DMS114 treated with DMSO at 0.1 percent for 48 hours (cell line): ENCODE data around the gene NOSIP.

ENCODE experiments used
- DNase-seq: peaks from one replicate; lab custom pipeline; 2025; ENCODE audit not compliant: unreplicated experiment; lab: John Stamatoyannopoulos, UW

Gene NOSIP

DNA sequence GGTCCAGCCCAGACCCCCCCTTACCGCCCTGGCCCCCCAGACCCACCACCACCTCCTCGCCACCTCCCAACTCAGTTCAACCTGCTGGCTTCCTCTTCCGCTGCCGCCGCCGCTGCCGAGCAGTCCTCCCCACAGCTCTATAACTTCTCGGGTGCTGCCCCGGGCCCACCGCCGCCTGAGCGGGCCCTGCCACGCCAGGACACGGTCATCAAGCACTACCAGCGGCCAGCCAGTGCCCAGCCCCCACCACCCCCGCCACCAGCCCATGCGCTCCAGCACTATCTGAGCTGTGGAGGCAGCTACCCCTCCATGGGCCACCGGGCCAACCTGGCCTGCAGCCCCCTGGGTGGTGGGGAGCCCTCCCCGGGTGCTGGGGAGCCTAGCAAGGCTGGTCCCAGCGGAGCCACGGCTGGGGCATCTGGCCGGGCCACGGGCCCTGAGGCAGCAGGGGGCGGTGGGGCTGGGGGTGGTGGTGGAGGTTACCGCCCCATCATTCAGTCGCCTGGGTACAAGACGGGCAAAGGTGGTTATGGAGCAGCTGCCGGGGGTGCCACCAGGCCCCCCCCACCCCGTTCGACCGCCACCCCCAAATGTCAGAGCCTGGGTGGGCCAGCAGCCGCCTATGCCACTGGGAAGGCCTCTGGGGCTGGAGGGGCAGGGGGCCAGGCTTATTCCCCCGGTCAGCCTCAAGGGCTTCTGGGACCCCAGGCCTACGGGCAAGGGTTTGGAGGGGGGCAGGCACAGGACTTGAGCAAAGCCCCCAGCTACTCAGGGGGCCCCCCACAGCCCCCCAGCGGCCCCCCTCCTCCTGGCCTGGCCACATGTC, 14.8 kb upstream of the NOSIP start:
- no peak for DNase-seq

DNA sequence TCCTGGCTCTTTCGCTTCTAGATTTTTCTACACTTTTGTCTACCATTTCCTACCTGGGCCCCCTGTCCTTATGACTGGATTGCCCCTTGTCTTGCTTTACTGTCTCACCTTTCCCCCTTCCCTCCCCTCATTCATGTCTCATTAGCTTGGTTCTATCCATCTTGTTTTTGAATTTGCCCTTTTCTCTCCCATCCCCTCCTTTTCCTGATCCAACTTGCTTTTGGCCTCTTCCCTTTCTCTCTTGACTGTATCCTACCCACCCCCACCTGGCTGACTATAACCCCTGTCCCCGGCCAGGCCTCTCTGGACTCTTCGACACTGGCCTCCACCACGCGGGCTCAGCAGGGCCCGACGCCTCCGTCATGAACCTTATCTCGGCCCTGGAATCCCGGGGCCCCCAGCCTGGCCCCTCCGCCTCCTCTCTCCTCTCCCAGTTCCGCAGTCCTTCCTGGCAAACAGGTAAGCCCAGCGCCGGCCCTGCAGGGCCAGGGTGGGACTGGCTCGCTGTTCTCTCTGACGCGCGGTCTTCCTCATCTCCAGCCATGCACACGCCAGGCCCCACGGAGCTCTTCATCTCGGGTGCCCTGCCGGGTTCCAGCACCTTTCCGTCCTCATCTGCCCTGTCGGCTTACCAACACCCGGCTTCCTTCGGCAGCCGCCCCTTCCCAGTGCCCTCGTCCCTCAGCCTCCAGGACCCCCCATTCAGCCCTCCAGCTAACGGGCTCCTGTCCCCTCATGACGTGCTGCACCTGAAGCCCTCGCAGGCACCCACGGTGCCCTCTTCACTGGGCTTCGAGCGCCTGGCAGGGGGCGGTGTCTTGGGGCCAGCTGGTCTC, 14.0 kb upstream of the NOSIP start:
- no peak for DNase-seq

DNA sequence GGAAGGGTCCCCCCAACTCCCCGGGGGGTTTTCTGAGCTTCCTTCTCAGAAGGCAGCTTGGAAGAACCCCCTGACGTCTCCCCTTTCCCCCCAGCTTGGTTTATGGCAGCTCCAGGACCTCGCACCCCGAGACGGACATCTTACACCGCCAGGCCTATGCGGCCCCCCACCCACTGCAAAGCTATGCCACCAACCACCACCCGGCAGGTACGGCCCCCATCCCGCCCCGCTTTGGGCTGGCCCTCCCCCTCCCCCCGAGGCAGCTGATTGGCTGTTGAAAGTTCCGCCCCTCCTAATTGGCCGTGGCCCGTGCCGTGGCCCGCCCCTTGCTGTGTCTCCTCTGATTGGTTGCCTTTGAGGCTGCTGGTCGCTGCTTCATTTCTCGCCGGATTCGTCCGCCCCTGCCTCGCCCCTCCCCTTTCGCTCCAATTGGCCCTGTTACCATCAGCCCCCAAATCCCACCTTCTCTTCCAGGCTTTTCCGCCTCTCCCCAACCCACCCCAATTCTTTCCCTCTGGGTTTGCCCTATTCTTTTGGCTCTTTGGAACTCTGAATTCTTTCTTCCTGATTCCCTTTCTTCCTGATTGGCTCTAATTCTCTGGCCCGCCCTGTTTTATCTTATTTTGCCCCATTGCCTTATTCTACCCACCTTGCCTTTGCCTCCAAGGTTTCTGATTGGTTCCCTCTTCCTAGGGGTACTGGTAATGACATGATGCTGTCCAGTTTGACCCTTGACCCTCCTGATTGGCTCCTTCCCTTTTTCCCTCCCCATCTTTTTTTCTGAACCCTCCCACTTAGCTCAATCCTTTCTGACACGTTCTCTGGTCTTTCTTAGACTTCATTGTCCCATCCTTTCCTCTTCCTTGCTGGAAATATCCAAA, 13.1 kb upstream of the NOSIP start:
- peak; percentile 72 for DNase-seq

DNA sequence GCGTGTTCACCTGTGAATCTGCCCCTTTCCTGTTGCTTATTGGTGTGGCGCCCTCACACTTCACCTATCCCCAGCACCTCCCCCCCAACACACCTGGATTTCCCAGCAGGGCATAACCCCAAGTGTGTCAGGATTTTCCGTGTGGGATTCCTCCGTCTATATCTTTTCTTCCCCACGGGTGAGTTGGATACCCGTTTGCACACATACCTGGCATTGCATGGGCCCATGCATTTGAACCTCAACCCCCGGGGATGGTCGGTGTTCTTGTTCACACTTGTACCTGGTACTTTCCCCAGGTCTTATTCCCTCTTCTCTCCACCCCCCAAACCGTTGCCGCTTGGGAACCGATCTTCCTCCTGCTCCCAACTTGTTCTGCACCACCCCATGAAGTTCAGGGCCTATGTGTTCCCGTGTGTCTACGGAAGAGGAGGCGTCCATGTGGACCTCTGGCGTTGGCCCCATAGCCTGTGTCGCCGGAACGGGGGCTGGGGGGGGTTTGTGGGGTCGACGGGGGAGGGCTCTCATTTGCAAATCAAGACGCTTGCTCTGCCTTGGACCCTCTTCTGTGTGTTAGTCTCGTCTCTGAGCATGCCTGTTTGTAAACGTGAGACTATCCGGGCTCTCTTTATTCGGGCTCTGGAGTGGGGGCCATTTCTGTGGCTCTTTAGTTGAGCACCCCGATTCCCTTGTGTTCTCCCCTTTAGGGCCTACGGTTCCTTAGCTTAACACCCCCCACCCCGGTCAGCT, 12.3 kb upstream of the NOSIP start:
- no peak for DNase-seq

DNA sequence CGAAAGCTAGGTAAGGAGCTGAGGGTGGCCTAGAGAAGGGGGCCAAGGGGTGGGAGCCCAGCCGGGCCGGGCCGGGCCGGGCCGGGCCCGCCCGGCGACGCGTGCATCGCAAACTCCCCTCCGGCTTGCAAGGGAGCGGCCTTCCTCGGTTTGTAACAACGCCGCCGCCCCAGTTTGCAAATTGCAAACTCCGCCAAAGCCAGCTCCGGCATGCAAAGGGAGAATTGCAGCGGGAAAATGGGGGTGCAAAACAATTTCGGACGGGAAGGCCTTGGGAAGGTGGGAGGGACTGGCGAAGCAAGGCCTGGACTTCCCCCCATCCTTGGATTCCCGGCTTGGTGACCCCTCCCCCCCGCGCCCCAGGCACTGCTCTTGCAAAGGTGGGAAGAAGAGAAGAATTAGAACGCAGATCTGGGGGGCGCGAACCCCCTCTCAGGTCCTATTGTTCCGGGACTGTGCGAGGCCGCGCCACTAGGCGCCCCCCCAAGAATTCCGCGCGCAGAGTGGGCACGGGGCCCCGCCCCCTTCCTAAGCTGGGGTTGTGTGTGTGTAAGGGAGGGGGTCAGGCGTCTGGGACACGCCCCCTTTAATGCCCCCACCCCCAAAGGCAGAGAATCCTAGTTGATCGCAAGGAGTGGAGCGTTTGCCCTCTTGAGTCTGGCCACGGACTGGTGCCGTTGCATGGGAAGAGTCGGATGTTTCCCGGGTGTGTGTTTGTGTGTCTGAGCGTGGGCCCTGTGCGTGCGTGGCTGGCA, 11.6 kb upstream of the NOSIP start:
- peak; percentile 18 for DNase-seq

DNA sequence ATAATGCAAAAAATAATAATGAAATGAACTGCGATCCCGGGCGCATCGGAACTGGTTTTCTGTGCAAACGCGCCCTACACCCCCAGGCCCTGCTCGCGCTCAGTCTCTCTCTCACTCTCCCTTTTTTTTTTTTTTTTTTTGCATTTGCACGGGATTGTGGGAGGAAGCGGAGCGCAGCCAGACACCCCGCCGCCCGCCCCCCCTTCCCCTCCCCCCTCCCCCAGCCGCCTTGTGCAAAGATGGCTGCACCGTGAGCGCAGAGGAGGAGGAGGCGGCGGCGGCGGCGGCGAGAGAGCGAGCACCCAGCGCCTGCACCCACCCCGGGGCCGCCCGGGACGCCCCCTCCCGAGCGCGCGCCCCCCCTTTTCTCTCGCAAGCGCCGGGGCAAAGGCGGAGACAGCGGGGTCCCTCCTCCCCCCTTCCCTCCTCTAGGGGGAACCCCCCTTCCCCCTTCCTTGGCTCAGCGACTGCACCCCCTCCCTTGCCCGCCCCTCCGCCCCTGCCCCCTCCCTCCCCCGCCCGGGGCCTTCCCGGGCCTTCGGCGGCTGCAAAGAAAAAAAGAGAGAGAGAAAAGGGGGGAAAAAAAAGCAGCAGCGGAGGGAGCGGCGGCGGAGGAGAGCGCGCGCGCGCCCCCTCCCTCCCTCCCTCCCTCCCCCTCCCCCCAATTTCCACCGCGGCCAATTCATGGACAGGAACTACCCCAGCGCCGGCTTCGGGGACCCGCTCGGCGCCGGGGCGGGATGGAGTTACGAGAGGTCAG, 10.8 kb upstream of the NOSIP start, which contains the start of gene PRR12:
TSS of gene PRR12 (plus strand) at position 212 of the 760 bp plus-strand sequence. CDS start at position 685, 473 bp downstream.
- peak; percentile 6 for DNase-seq

DNA sequence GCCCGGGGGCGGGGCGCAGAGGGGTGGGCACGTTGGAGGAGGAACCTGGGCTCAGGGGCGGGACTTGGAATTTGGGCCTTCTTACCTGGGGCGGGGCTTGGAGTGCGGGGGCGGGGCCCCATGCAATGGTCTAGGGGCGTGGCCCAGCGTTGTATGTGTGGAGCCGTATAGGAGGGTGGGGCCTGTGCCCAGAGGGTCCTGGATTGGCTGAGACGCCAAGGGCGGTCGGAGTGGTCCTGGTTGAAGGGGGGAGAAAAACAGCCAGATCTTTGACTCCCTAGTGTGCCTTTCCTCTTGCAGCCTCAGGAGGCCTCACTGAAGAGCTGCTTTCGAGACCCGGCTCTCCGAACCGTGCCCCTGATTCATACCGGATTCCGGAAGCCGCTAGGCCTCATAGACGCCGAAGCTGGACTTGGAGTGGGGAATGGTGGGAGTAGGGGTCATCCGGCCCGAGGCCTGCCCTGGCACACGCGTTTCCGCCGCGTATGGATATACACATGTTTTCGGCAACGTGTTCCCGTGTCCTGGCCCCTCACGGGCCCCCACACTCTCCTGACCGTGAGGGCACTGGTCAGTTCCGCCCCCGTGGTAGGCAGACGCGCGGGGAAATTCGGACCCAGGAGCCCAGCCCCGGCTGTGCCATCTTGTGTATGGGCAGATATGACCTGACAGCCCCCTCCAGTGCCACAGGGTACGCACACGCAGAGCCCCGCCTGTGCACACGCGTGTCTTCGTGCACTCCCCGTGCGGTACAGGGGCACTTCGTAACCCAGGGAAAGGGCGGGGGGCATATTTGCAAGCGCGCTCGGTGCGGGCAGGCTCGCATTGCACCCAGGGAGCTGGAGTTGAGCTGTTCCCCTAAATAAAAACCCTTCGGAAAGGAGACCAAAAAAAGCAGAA, 10.0 kb upstream of the NOSIP start:
- peak; percentile 85 for DNase-seq

DNA sequence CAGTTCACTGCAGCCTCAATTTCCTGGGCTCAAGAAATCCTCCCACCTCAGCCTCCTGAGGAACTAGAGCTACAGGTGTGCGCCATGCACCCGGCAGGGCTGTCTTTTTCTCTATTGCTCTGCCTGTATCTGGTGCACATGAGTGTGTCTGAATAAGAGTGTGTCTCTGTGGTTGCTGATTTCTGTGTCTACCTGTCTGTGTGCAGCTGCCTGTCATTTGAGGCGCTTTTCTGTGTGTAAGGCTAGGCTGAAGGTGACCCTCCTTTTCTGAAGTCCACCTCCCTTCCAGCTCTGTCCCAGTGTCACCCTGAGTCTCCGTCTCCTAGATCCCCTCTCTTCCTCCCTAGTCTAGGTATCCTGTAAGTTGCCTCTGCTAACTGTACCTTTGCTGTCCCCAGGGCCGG, 9.1 kb upstream of the NOSIP start:
- no peak for DNase-seq

DNA sequence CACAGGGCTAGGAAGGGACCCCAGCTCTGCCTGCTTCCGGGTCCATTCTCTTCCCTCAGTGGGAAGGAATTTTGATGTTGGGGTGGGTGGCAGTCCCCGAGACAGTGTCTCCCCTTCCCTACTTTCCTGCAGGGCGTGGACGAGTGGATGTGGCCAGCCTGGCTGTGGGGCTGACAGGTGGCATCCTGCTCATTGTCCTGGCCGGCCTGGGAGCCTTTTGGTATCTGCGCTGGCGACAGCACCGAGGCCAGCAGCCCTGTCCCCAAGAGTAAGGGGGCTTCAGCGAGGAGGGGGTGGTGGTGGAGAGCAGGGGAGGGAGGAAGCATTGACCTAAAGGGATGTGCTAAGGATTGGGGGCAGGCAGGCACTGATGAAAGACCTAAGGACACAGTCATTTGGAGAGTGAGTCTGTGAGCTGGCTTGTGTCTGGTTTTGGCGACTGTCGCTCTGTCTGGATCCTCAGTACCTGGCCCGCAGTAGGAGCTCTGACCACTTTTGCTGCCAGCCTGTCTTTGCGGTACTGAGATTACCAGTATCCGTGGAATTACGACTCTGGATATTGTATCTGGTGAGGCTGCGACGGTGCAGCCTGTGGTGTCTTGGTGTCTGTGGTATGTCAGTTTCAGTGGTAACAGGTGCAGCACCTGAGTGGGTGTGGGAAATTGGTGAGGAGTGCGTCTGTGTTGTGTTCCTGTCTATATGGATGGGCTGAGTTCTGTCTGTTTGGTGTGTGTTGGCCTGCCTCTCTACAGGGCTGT, 8.2 kb upstream of the NOSIP start:
- no peak for DNase-seq

DNA sequence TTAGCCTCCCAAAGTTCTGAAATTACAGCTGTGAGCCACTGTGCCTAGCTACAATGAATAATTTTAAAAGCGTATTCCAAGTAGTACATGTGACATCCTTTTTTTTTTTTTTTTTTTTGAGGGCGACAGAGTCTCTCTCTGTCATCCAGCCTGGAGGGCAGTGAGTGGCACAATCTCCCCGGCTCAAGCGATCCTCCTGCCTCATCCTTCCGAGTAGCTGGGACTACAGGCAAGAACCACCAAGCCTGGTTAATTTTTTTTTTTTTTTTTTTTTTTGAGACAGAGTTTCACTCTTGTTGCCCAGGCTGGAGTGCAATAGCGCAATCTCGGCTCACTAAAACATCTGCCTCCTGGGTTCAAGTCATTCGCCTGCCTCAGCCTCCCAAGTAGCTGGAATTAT, 6.9 kb upstream of the NOSIP start:
- no peak for DNase-seq

DNA sequence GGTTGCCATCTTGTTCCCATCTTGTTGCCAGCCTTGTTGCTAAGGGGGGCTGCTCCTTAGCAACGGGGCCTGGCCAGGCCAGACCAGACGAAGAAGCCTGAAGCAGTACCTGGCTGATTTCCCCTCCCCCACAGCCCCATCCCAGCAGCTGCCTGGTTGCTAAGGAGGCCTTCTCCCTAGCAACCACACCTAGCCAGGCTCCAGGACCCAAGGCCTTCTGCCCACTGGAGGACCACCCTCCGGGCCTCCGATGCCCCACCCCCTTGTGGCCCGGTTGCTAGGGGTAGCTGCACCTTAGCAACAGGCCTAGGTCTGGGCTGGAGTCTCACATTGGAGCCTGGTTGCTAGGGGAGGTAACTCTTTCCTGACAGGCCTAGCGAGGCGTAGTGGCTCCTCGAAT, 4.7 kb upstream of the NOSIP start:
- no peak for DNase-seq

DNA sequence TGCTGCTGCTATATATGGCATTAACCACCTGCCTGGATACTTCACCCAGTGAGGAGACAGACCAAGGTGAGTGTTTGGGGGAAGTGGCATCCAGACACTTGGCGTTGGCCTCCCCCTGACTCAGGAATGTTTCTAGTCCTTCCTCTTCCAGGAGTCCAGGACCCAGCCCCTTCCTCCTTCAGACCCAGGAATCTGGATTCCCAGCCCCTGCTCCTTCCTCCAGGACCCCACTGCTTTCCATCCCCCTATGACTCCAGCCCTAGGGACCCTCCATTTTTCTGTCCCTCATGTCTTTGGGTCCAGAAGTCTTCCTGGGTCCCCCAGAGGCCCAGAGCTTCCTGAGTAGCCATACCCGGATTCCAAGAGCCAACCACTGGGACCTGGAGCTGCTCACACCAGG, 2.9 kb upstream of the NOSIP start:
- no peak for DNase-seq

DNA sequence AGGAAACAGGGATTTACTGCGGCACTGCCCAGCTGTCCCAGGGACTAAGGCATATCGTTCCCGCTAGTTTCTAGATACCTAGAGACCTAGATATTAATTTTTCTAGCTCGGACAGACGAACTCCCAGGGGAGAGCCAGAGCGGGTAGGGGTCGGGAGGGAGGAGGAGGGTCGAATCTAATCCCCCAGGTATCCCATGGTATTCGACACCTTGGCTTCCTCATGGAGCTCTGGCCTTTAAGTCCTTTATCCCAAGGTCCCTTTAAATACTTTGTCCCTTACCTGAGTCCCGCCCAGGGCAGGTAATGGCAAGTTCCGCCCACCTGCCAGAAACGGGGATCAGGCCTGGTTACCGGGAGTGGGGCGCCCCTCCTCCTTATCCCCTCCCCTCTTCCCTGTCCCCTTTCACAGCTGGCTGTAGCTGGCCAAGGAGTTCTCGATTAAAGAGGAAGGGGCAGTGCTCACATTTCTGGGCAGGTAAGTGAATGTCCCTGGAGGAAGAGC, 702 bp upstream of the NOSIP start, which contains the start of gene PRRG2:
TSS of gene PRRG2 (plus strand) at position 310 of the 502 bp plus-strand sequence. CDS start 1,904 bp downstream, outside the sequence.
- DNase-seq, result no peak

DNA sequence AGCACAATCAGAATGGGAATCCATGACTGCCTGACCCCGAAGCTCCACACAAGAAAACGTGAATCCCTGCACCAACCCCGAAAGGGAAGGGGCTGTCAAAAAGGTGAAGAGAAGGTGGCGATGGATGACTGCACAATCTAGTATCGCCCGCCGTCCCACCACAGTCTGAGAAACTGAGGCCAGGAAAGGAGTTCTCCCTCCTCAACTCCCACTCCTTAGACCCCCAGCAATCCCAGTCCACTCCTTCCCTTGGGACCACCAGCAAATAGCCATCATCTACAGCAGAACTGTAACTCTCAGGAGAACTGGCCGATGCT, 451 bp downstream of the NOSIP start:
- DNase-seq, result no peak

DNA sequence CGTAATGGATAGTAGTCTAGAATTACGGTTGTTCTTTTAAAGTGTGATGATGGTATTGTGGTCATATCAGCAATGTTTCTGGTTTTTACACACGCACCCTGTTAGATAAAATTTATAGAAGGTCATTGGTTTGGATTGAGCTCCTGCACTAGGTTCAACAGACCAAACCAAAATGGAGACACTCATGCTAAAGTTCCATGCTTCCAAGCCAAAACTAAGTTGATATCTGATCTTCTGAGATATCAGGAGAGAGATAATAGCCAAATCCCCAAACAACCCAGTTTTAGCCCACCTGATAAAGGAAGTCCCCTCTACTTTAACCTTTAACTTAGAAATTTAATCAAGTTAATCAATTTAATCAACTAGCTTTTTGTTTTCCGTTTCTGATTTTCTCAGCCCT, 1.2 kb downstream of the NOSIP start:
- DNase-seq, result no peak

DNA sequence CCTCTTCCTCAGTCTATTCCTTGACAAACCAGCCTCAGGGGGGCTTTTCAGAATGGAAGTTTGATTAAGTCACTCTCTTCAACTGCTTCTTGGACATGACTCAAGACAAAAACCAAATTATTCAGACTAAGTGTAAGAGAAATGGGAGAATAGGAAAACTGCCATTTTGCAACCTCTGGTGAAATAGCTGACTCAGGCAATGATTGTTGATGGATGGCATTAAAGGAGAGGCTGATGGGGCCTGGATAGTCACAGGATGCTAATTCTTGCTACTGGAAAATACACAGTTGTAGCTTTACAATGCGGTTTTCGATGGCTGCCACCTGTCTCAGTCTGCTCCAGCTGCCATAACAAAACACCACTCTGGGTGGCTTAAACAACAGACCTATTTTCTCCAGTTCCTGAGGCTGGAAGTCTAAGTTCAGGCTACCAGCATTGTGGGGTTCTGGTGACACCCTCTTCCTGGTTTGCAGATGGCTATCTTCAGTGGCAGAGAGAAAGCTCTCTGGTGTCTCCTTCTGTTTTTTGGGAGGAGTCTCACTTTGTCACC, 6.1 kb downstream of the NOSIP start:
- DNase-seq, result no peak

DNA sequence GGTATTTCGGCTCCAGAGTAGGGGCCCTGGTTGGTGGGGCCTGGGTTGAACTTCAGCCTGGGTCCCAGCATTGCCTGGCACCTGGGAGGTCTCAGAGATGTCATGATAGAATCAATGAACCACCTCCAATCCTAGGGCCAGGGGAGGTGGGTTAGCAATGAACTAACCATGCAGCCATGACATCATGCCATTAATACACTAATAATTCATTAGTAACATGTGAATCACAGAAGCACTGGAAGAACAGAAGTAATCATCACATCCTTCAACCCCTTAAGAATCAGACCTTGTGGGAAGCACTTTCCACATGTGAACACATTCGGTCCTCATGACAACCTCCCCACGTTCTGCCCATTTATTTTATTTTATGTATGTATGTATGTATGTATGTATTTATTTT, 6.9 kb downstream of the NOSIP start:
- DNase-seq, result no peak
